Astrocyte (in vitro differentiated cells and primary cell): ENCODE results near the gene LIPC.

Source experiments
- CTCF ChIP-seq: IDR thresholded peaks from 2 replicates; pipeline ENCODE4 v1.5.1; 2011; ENCODE audit warnings: low read depth, mild to moderate bottlenecking, inconsistent platforms, low read length, moderate library complexity; ENCODE audit not compliant: insufficient read depth
- EZH2 ChIP-seq: IDR thresholded peaks from 2 replicates; pipeline ENCODE4 v1.6.1; 2012; ENCODE audit warnings: mild to moderate bottlenecking, low read length, inconsistent platforms; ENCODE audit not compliant: insufficient read depth

- TF ChIP-seq CTCF = no peak
- no peak for TF ChIP-seq EZH2
Measured at GRCh38 chr15:58438111-58438510, 6.3 kb downstream of the LIPC start.
